Stimulated activated CD4-positive, alpha-beta T cell treated with anti-CD3 and anti-CD28 coated beads, TNF-alpha, amount 100 ng/mL, for 4 hours (primary cell): ENCODE data around the gene TM9SF1.

ENCODE experiments used
- DNase-seq, 3 experiments: peaks; one replicate each; pipeline ENCODE4 v3.0.0-alpha.2; 2020; ENCODE audit warnings: low read depth in 3 of 3

The TM9SF1 gene, protein sequence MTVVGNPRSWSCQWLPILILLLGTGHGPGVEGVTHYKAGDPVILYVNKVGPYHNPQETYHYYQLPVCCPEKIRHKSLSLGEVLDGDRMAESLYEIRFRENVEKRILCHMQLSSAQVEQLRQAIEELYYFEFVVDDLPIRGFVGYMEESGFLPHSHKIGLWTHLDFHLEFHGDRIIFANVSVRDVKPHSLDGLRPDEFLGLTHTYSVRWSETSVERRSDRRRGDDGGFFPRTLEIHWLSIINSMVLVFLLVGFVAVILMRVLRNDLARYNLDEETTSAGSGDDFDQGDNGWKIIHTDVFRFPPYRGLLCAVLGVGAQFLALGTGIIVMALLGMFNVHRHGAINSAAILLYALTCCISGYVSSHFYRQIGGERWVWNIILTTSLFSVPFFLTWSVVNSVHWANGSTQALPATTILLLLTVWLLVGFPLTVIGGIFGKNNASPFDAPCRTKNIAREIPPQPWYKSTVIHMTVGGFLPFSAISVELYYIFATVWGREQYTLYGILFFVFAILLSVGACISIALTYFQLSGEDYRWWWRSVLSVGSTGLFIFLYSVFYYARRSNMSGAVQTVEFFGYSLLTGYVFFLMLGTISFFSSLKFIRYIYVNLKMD

GRCh38 chr14:24195186-24196070 is at the start of gene TM9SF1:
TM9SF1 (minus strand) TSS chr14:24195441; CDS start chr14:24195019, 422 bp downstream.
- peak; percentile 72 to 75 (median 75) for DNase-seq

- DNase-seq: no peak
Measured at GRCh38 chr14:24243336-24243836, 48.1 kb upstream of the TM9SF1 start.

GRCh38 chr14:24241829-24242443 is 46.7 kb upstream of the TM9SF1 start:
- DNase-seq: peak; percentile 88 to 90 (median 88)

GRCh38 chr14:24240110-24240918 is 45.1 kb upstream of the TM9SF1 start:
- no peak for DNase-seq

DNA sequence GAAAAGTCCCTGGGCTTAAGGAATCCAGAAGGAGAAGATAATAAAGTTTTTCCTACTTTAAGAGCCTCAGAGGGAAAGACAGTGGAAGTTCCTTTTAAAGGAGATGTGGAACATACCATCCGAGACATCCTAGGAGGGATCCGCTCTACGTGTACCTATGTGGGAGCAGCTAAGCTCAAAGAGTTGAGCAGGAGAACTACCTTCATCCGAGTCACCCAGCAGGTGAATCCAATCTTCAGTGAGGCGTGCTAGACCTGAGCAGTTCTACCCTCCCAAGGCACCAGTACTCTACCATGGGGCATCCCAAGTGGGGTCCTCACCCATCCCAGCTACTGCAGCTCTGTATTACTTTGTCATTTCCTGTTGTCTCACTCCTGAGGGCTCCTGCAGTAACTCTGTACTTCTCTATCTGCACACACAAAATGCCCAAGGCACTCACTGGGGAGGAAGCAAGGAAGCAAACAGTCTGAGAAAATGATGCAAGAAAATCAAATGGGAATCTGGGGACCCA is 43.3 kb upstream of the TM9SF1 start:
- no peak for DNase-seq

DNA sequence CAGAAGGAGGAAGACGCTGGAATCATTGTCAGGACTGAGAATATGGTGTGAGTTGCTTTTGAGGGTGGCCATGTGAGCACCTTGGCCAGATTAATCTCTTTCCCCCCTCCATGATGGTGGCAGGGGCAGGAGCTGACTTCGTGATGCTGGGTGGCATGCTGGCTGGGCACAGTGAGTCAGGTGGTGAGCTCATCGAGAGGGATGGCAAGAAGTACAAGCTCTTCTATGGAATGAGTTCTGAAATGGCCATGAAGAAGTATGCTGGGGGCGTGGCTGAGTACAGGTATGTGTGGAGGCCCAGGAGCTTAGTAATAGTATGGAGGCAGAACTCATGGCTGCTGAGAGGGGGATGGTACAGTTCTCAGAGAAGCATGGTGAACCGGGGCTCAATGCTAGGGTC is 42.9 kb upstream of the TM9SF1 start:
- DNase-seq: no peak

DNA sequence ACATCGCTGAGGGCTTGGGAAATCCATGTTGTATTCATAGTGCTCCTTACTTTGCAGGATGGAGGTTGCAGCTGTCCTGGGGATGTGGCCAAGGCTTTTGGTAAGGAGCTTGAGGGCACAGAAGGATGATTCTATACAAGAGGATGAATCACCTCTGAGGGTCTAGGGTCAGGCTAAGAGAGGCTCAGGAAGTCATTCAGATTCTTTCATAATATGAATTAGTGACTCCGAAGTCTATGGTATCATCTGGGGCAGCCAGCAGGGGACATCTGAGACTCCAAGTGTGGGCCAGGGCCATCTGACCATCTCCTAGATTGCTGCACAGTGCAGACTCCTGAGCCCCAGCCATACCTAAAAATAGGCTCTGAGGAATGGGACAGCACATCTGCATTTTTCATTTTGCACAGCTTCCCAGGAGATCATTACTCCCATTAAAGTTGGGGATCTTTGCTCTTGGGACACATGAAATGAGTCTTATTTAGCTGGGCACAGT is 42.3 kb upstream of the TM9SF1 start:
- no peak for DNase-seq

DNA sequence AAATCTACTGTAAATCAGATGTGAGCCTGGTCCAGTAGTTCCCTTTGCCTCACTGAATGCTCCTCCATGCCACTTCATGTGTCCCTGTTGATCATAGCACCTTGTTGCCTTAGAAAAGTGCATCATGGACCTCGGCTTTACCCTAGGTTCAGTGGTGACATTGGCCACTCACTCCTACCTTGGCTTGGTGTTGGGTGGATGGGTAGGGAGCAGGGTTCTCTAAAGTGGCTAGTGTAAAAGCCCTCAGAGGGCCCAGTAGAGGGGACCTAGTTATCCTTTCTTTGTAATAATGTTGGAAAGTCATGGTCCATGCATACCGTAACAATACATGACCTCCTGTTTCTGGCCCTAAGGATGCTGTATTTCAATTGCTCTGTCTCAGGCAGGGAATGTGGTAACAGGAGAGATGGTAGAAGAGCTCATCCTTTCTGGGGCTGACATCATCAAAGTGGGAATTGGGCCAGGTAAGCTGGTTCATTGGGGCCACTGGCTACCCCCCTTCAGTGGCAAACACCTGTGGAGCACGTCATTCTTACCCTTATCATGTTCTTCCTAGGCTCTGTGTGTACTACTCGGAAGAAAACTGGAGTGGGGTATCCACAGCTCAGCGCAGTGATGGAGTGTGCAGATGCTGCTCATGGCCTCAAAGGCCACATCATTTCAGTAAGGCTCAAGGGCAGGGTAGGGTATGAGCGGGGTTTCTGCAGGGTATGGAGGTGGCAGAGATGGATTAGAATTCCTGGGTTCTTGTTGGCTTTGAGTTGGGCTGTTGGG is 41.6 kb upstream of the TM9SF1 start:
- DNase-seq: no peak

GRCh38 chr14:24235804-24236688 is 40.8 kb upstream of the TM9SF1 start:
- no peak for DNase-seq

- no peak for DNase-seq
Measured at GRCh38 chr14:24234095-24235005, 39.1 kb upstream of the TM9SF1 start.

GRCh38 chr14:24233538-24233866 is 38.3 kb upstream of the TM9SF1 start:
- DNase-seq: no peak

DNA sequence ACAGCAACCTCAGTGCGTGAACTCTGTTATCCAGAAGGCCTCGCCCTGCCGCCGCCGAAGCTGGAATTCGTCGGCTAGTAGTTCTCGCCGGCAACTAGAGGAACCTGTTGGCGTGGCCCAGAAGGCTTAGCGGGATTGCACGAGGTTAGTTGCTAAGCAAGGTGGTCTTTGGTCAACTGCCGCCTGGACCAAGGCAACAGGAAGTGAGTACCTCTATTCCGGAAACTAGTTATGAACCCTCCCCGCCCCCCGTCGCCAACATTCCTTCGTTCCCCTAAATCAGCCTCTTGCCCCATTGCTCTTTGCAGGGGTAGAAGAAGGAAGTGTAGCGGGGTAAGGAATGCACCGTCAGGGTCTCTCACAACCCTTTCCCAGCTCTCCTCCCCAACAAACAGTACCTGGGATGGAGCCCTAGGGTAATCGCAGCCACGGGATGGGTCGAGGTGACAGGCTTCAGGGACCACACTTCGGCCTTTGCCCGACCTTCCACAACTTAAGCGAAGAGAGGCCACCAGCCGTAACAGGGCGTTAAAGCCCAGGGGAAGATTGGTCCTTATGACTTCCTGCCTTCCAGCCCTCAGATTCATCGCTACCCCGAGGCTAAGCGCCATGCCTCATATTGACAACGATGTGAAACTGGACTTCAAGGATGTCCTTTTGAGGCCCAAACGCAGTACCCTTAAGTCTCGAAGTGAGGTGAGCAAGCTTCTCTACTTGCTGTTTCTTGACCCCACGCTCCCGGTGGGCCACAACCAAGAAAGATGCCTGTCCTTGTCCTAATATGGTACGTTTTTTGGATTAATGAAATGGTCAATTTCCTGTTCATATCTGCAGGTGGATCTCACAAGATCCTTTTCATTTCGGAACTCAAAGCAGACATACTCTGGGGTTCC is 37.6 kb upstream of the TM9SF1 start, which contains the start of gene GMPR2:
Gene GMPR2 (plus strand): TSS at position 285 of the 893 bp plus-strand sequence. CDS start 325 bp downstream, at position 610.
- DNase-seq: peak in 1 of 3 experiments; percentile 26

DNA sequence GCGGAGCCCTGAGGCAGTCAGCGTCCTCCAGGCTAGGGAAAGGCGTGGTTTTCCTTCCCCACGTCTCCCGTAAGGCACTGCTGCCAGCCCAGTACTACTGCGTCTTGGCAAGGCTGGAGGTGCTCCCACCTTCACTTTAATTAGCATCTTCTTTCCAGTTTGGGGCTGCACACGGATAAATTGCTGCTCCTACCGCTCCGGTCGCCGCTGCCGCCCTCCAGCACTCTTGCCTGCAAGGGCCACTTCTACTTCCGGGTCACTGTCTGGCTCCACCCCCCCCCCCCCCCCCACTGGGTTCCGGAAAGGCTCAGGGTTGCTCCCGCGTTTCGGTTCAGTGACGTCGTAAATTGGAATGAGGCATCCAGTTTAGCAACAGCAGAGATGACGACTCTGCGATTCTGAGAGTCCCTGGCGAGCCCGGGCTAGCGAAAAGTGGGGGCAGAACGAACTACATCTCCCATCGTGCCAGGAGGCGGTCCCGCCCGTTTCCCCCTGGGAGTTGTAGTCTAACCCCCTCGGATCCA is 36.9 kb upstream of the TM9SF1 start, which contains the start of gene NEDD8:
Gene NEDD8 (minus strand): TSS at position 247 of the 524 bp plus-strand sequence. CDS start 100 bp downstream, at position 147.
- peak; percentile 81 to 82 (median 81) for DNase-seq

GRCh38 chr14:24231263-24232120 is 36.3 kb upstream of the TM9SF1 start:
- no peak for DNase-seq

DNA sequence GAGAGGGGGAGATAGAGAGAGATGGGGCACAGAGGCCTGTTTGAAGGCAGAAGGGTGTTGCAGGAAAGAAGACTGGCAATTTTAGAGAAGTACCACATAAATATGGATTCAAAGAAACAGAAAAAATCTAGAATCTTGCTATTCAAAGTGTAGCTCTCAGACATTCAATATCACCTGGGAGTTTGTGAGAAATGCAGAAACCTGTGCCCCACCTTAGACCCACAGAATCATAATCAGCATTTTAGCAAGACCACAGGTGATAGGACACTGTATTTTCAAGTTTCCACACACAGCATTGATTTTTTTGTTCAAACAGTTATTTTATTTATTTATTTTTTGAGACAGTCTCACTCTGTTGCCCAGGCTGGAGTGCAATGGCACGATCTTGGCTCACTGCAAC is 33.7 kb upstream of the TM9SF1 start:
- DNase-seq: no peak
